GM12872 (cell line): ENCODE measurements around the gene TMEM63A.

Experiments
- CTCF ChIP-seq: IDR thresholded peaks from 3 replicates; pipeline ENCODE4 v1.5.1; 2011; ENCODE audit warnings: low read depth, mild to moderate bottlenecking, low read length, moderate library complexity; ENCODE audit not compliant: insufficient read depth

Gene TMEM63A

DNA sequence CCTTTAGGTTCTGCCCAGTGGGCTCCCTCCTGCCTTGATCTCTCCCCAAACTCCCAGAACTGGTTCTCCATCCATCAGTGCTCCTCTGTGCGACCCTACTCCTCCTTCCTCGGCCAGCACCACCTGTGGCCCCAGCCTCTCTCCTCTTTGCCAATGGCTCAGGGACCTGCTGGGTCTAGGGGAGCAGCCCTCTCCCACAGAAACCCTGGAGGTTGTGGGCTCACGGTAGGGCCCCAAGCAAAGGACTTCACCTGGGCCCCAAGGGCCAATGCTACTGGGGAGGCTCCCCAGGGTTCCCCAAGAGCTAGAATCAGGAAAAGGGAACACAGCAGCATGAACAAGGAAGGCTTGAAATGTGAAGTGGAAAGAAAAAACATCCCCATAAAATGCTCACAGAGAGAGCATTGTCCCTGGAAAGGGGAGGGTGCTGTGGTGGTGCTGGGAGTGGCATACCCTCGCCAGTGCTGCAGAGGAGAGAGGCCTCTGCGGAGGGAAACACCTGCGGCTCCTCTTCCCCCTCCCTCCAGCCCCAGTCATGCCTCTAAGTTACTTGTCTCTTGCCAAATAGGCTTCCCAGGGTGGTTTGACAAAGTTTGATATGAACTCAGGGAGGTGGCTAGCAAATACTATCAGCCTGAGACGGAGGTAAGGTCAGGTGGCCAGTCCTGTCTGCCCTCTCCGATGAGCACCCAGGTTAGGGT, 2.5 kb downstream of the TMEM63A start:
- no peak for TF ChIP-seq CTCF

- TF ChIP-seq CTCF: no peak
These were observed 3.9 kb downstream of the TMEM63A start for GRCh38 chr1:225878282-225878681.

DNA sequence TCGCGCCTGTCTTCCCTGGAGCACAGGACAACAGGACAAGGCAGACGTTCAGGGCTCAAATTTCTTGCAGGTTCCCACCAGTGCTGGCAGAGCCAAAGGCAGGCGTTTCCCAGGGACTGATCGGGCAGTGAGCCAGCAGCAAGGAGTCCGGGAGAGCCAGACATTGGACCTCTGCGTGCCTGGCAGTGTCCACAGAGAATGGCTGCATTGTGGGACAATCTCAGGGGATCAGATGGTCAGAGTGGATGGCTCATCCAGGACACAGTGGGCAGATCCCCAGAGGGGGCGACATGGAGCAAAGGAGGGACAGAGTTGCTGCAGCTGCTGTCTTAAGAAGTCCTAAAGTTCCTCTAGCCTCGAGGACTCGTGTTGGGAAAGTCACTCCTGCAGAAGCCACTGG, 4.6 kb downstream of the TMEM63A start:
- peak; percentile 71 for TF ChIP-seq CTCF

DNA sequence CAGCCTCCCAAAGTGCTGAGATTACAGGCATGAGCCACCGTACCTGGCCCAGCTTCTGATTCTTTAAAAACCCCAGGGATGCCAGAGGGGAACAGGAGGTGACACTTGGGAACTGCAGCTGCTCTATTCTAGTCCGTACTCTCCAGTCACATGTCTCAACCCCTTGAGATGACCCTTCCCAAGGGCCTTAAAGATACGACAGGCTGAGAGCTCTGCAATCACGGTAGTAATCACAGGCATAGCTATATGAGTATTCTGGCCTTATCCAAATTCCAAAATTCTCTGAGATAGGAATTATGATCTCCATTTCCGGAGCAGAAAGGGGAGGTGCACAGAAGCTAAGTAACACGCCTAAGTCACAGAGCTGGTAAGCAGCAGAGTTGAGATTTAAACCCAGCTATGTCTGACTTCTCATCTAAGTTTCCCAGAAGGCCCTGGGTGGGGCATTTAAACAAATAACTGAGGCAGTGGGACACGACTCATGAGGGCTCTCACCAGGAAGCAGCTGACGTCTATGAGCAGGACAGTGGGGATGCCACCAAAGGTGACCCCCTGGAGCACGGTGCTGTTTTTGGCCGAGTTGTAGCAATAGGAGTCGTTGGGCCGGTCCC, 5.2 kb downstream of the TMEM63A start:
- TF ChIP-seq CTCF: no peak

GRCh38 chr1:225875044-225875815, 7.0 kb downstream of the TMEM63A start:
- TF ChIP-seq CTCF: no peak

DNA sequence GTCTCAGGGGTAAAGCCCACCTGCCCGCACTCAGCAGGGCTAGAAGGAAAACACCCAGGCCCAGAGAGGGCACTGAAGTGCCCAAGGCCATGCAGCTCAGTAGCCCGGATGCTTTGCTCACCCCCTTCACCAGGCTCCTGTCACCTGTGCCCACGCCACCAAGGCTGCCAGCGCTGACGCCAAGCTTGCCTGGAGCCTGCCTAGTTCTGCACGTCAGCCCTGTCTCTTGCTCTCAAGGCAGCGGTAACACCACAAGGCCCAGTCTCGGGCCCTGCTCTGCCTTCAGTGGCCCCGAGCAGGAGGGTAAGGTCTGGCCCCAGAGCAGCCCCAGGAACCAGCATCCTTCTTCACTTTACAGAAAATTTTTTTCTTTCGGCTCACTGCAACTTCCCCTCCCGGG, 7.7 kb downstream of the TMEM63A start:
- no peak for TF ChIP-seq CTCF

DNA sequence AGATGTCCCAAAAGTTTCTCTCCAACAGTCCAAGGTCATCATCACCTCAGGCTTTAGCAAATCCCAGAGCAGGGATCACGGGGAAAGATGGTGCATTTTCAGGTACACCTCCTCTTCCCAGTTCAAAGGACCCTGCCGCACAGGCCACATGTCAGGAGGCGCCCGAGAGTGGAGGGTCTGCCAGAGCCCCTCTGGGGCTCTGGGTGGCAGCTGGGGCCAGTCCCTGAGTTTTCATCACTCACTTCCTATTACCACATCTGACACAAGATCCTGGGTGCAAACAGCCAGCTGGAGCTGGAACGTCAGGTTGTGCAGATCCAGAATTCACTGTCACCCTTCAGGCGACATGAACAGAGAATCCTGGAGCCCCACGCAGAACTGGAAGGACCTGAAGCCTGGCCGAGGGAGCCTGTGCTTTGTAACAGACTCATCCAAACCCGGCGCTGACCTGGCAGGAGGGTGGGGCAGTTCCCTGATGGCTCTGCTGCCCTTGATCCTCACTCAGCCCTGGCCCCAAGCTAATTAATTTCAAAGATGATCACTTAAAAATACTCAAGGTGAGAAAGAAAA, 8.8 kb downstream of the TMEM63A start:
- no peak for TF ChIP-seq CTCF
